A549 treated with DMSO at 1 μM for 4 hours (cell line): ENCODE data around the gene NT5DC4. TPM values are rescaled to one million over a fixed set of nuclear protein-coding genes. Genes with fewer than 3 reads are reported as not detected.

Experiments
- total RNA-seq: library from RNA; stranded (reverse); fragments of 200-300 nt; extraction: Qiagen RNA extraction; gene quantifications from 5 replicates; pipeline ENCODE4 v1.2.3, GENCODE V29; 2022; ENCODE audit warnings: low read depth

The NT5DC4 gene
- total RNA-seq, result not detected in 5 replicates

GRCh38 chr2:112720785-112721184 is at the start of gene NT5DC4:
NT5DC4 (plus strand) TSS chr2:112721020; CDS start chr2:112721080, 60 bp downstream.

GRCh38 chr2:112764071-112765044 is 43.5 kb downstream of the NT5DC4 start, which contains the start of gene CKAP2L:
CKAP2L (minus strand) TSS chr2:112764609; CDS start chr2:112764598, 11 bp downstream.

GRCh38 chr2:112784199-112785189 is 63.7 kb downstream of the NT5DC4 start, which contains the start of gene IL1A:
IL1A (minus strand) TSS chr2:112784493; CDS start chr2:112783770, 723 bp downstream.

Other genes starting within 250 kb of the NT5DC4 start
- 39.3 to 49.6 TPM (median 42.6 TPM) in 5 replicates for gene TTL, start 238.9 kb upstream of the NT5DC4 start, total RNA-seq
- 24.7 to 31.9 TPM (median 28.8 TPM) in 5 replicates for gene POLR1B, start 178.6 kb upstream of the NT5DC4 start, total RNA-seq
- gene CHCHD5, start 136.4 kb upstream of the NT5DC4 start, total RNA-seq, result 57.0 to 86.0 TPM (median 59.5 TPM) in 5 replicates
- gene SLC20A1, start 75.1 kb upstream of the NT5DC4 start, total RNA-seq, result 128 to 148 TPM (median 141 TPM) in 5 replicates
- 11.8 to 17.4 TPM (median 16.0 TPM) in 5 replicates for gene CKAP2L, start 43.6 kb downstream of the NT5DC4 start, total RNA-seq
- 0.05 to 0.47 TPM (median 0.11 TPM) in 5 replicates for gene IL1A, start 63.5 kb downstream of the NT5DC4 start, total RNA-seq
- gene IL1B, start 115.8 kb downstream of the NT5DC4 start, total RNA-seq, result 0.17 to 0.49 TPM (median 0.28 TPM) in 5 replicates
- not detected in 5 replicates for gene IL37, start 190.1 kb downstream of the NT5DC4 start, total RNA-seq